IMR-90 (cell line): ENCODE measurements around the gene KCNG3. TPM values are rescaled to one million over a fixed set of nuclear protein-coding genes. Genes with fewer than 3 reads are reported as not detected.

Source experiments
- ATAC-seq: fragments of 200-7000 bp; cut with Tn5 transposase; 2 replicates; pipeline ENCODE4 v1.9.1; 2020; ENCODE audit warnings: low read depth, mild to moderate bottlenecking, moderate library complexity
- BruUV-seq: library from RNA; stranded (reverse); fragments of 400-500 nt; replicated peaks from 2 replicates; lab custom pipeline; 2021; lab: Mats Ljungman, UMichigan
- CTCF ChIA-PET: fragments of 300-600 bp; formaldehyde crosslinking; extraction: SDS; loops from one replicate; lab custom pipeline; 2021; ENCODE audit warnings: antibody characterized with exemption; lab: Yijun Ruan, JAX
- POLR2A ChIA-PET: fragments of 300-600 bp; sonication (Branson Sonifier 250); formaldehyde crosslinking; loops from one replicate; lab custom pipeline; 2022; ENCODE audit warnings: antibody characterized with exemption; ENCODE audit not compliant: unreplicated experiment; lab: Charles Lee
- DNase-seq: peaks from one replicate; pipeline ENCODE4 v3.0.0; 2013
- H2AFZ ChIP-seq: replicated peaks from 2 replicates; pipeline ENCODE3; 2013; ENCODE audit warnings: low read length, mild to moderate bottlenecking; ENCODE audit not compliant: poor library complexity
- H2AK5ac ChIP-seq: 2 replicates; pipeline ENCODE4 v1.6.1; 2013; ENCODE audit warnings: low read depth, low read length, inconsistent platforms
- H2AK9ac ChIP-seq: replicated peaks from 2 replicates; pipeline ENCODE3; 2013; ENCODE audit warnings: mild to moderate bottlenecking, low read depth, low read length, moderate library complexity; ENCODE audit not compliant: poor library complexity
- H2BK120ac ChIP-seq: 2 replicates; pipeline ENCODE4 v1.6.1; 2013; ENCODE audit warnings: low read depth, low read length, inconsistent platforms
- H2BK15ac ChIP-seq: 3 replicates; pipeline ENCODE4 v1.6.1; 2013; ENCODE audit warnings: low read depth, low read length, inconsistent platforms
- H2BK20ac ChIP-seq: 2 replicates; pipeline ENCODE4 v1.6.1; 2013; ENCODE audit warnings: low read depth, mild to moderate bottlenecking, inconsistent platforms, low read length, moderate library complexity
- H2BK5ac ChIP-seq: 2 replicates; pipeline ENCODE4 v1.6.1; 2013; ENCODE audit warnings: mild to moderate bottlenecking, low read depth, low read length, inconsistent platforms; ENCODE audit not compliant: poor library complexity, severe bottlenecking
- H3K14ac ChIP-seq: replicated peaks from 2 replicates; pipeline ENCODE4 v1.6.1; 2013; ENCODE audit warnings: low read depth, low read length, inconsistent platforms
- H3K18ac ChIP-seq: 2 replicates; pipeline ENCODE4 v1.6.1; 2013; ENCODE audit warnings: low read depth, low read length, control low read depth
- H3K23ac ChIP-seq: 2 replicates; pipeline ENCODE4 v1.6.1; 2013; ENCODE audit warnings: low read depth, low read length, inconsistent platforms
- H3K27ac ChIP-seq: 2 replicates; pipeline ENCODE4 v1.5.1; 2013; ENCODE audit warnings: mild to moderate bottlenecking, control low read depth, low read length; ENCODE audit not compliant: insufficient read depth
- H3K27me3 ChIP-seq: 2 replicates; pipeline ENCODE4 v1.6.1; 2013; ENCODE audit warnings: low read length; ENCODE audit not compliant: control insufficient read depth, insufficient read depth
- H3K36me3 ChIP-seq: 2 replicates; pipeline ENCODE4 v1.6.1; 2013; ENCODE audit warnings: low read length, mixed read lengths; ENCODE audit not compliant: control insufficient read depth, insufficient read depth
- H3K4ac ChIP-seq: 2 replicates; pipeline ENCODE4 v1.6.1; 2013; ENCODE audit warnings: low read depth, low read length, inconsistent platforms
- H3K4me1 ChIP-seq: 2 replicates; pipeline ENCODE4 v1.6.1; 2013; ENCODE audit warnings: low read length, mixed read lengths; ENCODE audit not compliant: control insufficient read depth, insufficient read depth
- H3K4me2 ChIP-seq: 2 replicates; pipeline ENCODE4 v1.6.1; 2013; ENCODE audit warnings: low read depth, mild to moderate bottlenecking, control low read depth, low read length, moderate library complexity
- H3K4me3 ChIP-seq: 2 replicates; pipeline ENCODE4 v1.5.1; 2013; ENCODE audit warnings: low read depth, mild to moderate bottlenecking, control low read depth, low read length, moderate library complexity; ENCODE audit not compliant: insufficient read depth
- H3K56ac ChIP-seq: 2 replicates; pipeline ENCODE4 v1.6.1; 2013; ENCODE audit warnings: low read length, inconsistent platforms; ENCODE audit not compliant: insufficient read depth; ENCODE audit errors: extremely low read depth
- H3K79me1 ChIP-seq, 2 experiments: 2 replicates each; pipeline ENCODE4 v1.6.1; 2013; ENCODE audit warnings: low read length in 2 of 2, inconsistent platforms in 1 of 2, low read depth in 1 of 2
- H3K9ac ChIP-seq: 2 replicates; pipeline ENCODE4 v1.6.1; 2013; ENCODE audit warnings: low read depth, low read length, control low read depth
- H3K9me1 ChIP-seq: 2 replicates; pipeline ENCODE4 v1.6.1; 2013; ENCODE audit warnings: low read length, inconsistent platforms; ENCODE audit not compliant: insufficient read depth
- H3K9me3 ChIP-seq: 2 replicates; pipeline ENCODE4 v1.6.1; 2013; ENCODE audit warnings: low read length; ENCODE audit not compliant: control insufficient read depth, insufficient read depth
- H4K20me1 ChIP-seq: 2 replicates; pipeline ENCODE4 v1.6.1; 2013; ENCODE audit warnings: low read length, inconsistent platforms; ENCODE audit not compliant: insufficient read depth
- H4K5ac ChIP-seq: 2 replicates; pipeline ENCODE4 v1.6.1; 2013; ENCODE audit warnings: mild to moderate bottlenecking, low read depth, low read length, control low read depth
- H4K8ac ChIP-seq, 2 experiments: 2 replicates each; pipeline ENCODE4 v1.6.1; 2013; ENCODE audit warnings: low read depth in 2 of 2, low read length in 2 of 2, control low read depth in 1 of 2, inconsistent platforms in 1 of 2
- H4K91ac ChIP-seq: 2 replicates; pipeline ENCODE4 v1.6.1; 2013; ENCODE audit warnings: low read depth, low read length, inconsistent platforms; ENCODE audit not compliant: insufficient read depth
- MAZ ChIP-seq: IDR thresholded peaks from 2 replicates; pipeline ENCODE4 v1.6.1; 2012; ENCODE audit warnings: low read depth, mild to moderate bottlenecking, low read length, improper control_type of control experiment, moderate library complexity, borderline replicate concordance
- WGBS, 2 experiments: methylation state at CpG; one replicate each; pipeline versions ENCODE4 v1.1.5 to v1.1.7; 2013; ENCODE audit warnings: missing lambda C conversion rate in 2 of 2; ENCODE audit not compliant: insufficient read length in 1 of 2; ENCODE audit errors: extremely low coverage in 2 of 2; 5-methylcytosine and 5-hydroxymethylcytosine counted together
- dilution Hi-C: fragments of 300-500 bp; cut with HindIII; formaldehyde crosslinking; loops from one replicate; pipeline ENCODE4 v1.14.3; 2018; ENCODE audit warnings: low sequenced_read_pairs; ENCODE audit not compliant: unreplicated experiment
- in situ Hi-C: fragments of 300-500 bp; cut with MboI; formaldehyde crosslinking; loops from 3 replicates; pipeline ENCODE4 v1.14.3; 2019; ENCODE audit warnings: low sequenced_read_pairs, inconsistent platforms, mixed read lengths
- intact Hi-C: fragments of 100-400 bp; cut with micrococcal nuclease; formaldehyde crosslinking; loops from 2 replicates; pipeline ENCODE4 v1.10.0; 2022
- polyA plus RNA-seq, 3 experiments: library from polyadenylated mRNA; depleted of rRNA; stranded (reverse); fragments of >200 nt; gene quantifications; 2 replicates each; pipeline ENCODE4 v1.2.3, GENCODE V29; 2012; ENCODE audit warnings: low replicate concordance in 1 of 3
- total RNA-seq: library from RNA; depleted of rRNA; stranded (reverse); fragments of >200 nt; gene quantifications from 2 replicates; pipeline ENCODE4 v1.2.3, GENCODE V29; 2012
- TF ChIP-seq, protein P1 (sequence below): fragments of 150-350 bp; IDR thresholded peaks from 2 replicates; pipeline ENCODE4 v1.6.1; 2017; ENCODE audit warnings: mild to moderate bottlenecking, antibody characterized with exemption, low read length, low read depth

KCNG3 gene
- total and polyA plus RNA-seq, 2 of the 4 experiments (the other 2 are of a cell fraction) = under 0.01 TPM; not detected in 1

DNA sequence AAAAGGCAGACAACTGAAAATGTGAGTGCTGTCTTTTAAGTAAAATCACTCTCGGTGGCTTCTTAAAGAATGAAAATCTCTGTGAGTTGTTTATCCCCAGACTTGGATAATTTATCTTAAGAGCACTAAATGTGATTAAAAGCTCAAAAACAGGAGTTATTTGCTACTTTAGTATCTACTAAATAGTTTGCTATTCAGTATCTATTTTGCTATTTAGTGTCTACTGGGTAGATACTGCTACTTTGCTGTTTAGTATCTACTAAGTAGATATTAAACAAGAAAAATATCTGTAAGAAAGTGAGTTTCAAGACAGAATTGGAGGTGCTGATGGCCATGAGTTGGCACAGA lies 1.4 kb upstream of the KCNG3 start:
- H2BK15ac ChIP-seq = no peak overlapping the region
- no peaks in the 10 kb centered on the region for H3K36me3 ChIP-seq
- H2BK5ac ChIP-seq = no peak overlapping the region
- no peak overlapping the region for H4K91ac ChIP-seq
- TF ChIP-seq, protein P1, sequence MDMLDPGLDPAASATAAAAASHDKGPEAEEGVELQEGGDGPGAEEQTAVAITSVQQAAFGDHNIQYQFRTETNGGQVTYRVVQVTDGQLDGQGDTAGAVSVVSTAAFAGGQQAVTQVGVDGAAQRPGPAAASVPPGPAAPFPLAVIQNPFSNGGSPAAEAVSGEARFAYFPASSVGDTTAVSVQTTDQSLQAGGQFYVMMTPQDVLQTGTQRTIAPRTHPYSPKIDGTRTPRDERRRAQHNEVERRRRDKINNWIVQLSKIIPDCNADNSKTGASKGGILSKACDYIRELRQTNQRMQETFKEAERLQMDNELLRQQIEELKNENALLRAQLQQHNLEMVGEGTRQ = no peak
- TF ChIP-seq MAZ = no peak
- H3K79me1 ChIP-seq = no peaks in the 10 kb centered on the region
- no peaks in the 10 kb centered on the region for H3K9me1 ChIP-seq
- no peak overlapping the region for H2BK120ac ChIP-seq
- dilution Hi-C loops (no loop called here), in situ Hi-C loops (loop anchor here (10.0 kb wide), 1 partner anchor 170 kb away; no protein-coding TSS in a partner anchor), intact Hi-C loops (loop anchor here (1.0 to 10.0 kb wide), 5 partner anchors 72 to 640 kb away; partner anchors contain the start of gene MTA3)
- no peak overlapping the region for H2AK9ac ChIP-seq
- no peak overlapping the region for H3K27ac ChIP-seq
- no peak for ATAC-seq
- no peak overlapping the region for H3K23ac ChIP-seq
- peaks cover 5% of the 10 kb centered on the region for H3K9me3 ChIP-seq
- BruUV-seq = no TSS peak
- no peak overlapping the region for H2AK5ac ChIP-seq
- no peak for DNase-seq
- no peak overlapping the region for H2AFZ ChIP-seq
- no peak overlapping the region for H2BK20ac ChIP-seq
- no peak overlapping the region for H3K18ac ChIP-seq
- H3K4me1 ChIP-seq = no peaks in the 10 kb centered on the region
- H4K20me1 ChIP-seq = no peaks in the 10 kb centered on the region
- no CpG with 5 or more reads among the region's 1 CpG for WGBS, 2 experiments
- ChIA-PET POLR2A (no interaction called here), CTCF (interaction anchor here (0.6 to 1.4 kb wide), 2 partner anchors 163 to 168 kb away, joined by 3 to 6 read pairs; no protein-coding TSS in a partner anchor)
- no peak overlapping the region for H3K56ac ChIP-seq
- H3K14ac ChIP-seq = no peak overlapping the region
- peaks cover 48% of the 10 kb centered on the region for H3K27me3 ChIP-seq
- no peak overlapping the region for H4K8ac ChIP-seq
- no peak overlapping the region for H4K5ac ChIP-seq
- no peak overlapping the region for H3K4me3 ChIP-seq
- H3K9ac ChIP-seq = no peak overlapping the region
- H3K4me2 ChIP-seq = no peak overlapping the region
- no peak overlapping the region for H3K4ac ChIP-seq
